ENCODE data around the gene RGL3.

Gene RGL3

GRCh38 chr19:11464333-11465265 is 45.5 kb upstream of the RGL3 start:
- no peak overlapping the region for H3K14ac ChIP-seq (ENCODE audit: low read length)
- H4K12ac ChIP-seq (ENCODE audit: low read depth, low read length), result no peak overlapping the region
- no peaks in the 10 kb centered on the region for H3K36me3 ChIP-seq (ENCODE audit: control insufficient read depth in 1 of 2, insufficient read depth in 2 of 2, low read length in 2 of 2)
- no peak overlapping the region for H3K9ac ChIP-seq (ENCODE audit: low read length)
- H2AK5ac ChIP-seq (ENCODE audit: low read length), result no peak overlapping the region
- no peak overlapping the region for H4K8ac ChIP-seq (ENCODE audit: low read depth, low read length)
- H3K23ac ChIP-seq (ENCODE audit: low read length), result peak overlapping the region; percentile 81
- H3K4me2 ChIP-seq (ENCODE audit: low read length), result no peak overlapping the region
- H3K27me3 ChIP-seq (ENCODE audit: insufficient read depth, low read length), result no peaks in the 10 kb centered on the region
- no peaks in the 10 kb centered on the region for H3K4me1 ChIP-seq (ENCODE audit: control insufficient read depth in 1 of 2, insufficient read depth in 2 of 2, low read length in 2 of 2)
- no peaks in the 10 kb centered on the region for H3K79me2 ChIP-seq (ENCODE audit: control insufficient read depth, insufficient read depth, low read length, poor library complexity)
- H2AFZ ChIP-seq (ENCODE audit: insufficient read depth, low read length, poor library complexity), result no peak overlapping the region
- 100% methylated on average over 4 of the region's 11 CpGs for WGBS (ENCODE audit: extremely low coverage, insufficient coverage, insufficient read length)
- no peak overlapping the region for H2BK12ac ChIP-seq (ENCODE audit: low read length)
- H3K18ac ChIP-seq (ENCODE audit: low read length), result no peak overlapping the region
- H4K91ac ChIP-seq (ENCODE audit: low read depth, low read length), result no peak overlapping the region
- peak overlapping the region; percentile 50 for H3K4me3 ChIP-seq (ENCODE audit: low read depth, low read length)
- no peak overlapping the region for H2BK120ac ChIP-seq (ENCODE audit: insufficient read depth, low read length, poor library complexity)
- DNase-seq, result peak in 1 of 2 donors; percentile 29
- H3K4ac ChIP-seq (ENCODE audit: low read depth, low read length), result no peak overlapping the region
- no peak overlapping the region for H3K27ac ChIP-seq (ENCODE audit: low read depth, low read length)
- H2BK5ac ChIP-seq (ENCODE audit: low read depth, low read length, poor library complexity), result no peak overlapping the region
- H3K9me3 ChIP-seq (ENCODE audit: insufficient read depth, low read depth, low read length), result peaks cover 13% of the 10 kb centered on the region
- no peaks in the 10 kb centered on the region for H3K79me1 ChIP-seq (ENCODE audit: low read length)

- Histone ChIP-seq H3K4me1 (ENCODE audit: control insufficient read depth in 1 of 2, insufficient read depth in 2 of 2, low read length in 2 of 2) (no peaks in the 10 kb centered on the region), H3K9me3 (ENCODE audit: insufficient read depth, low read depth, low read length) (peaks cover 15% of the 10 kb centered on the region), H3K27ac (ENCODE audit: low read depth, low read length) (no peak overlapping the region), H3K79me2 (ENCODE audit: control insufficient read depth, insufficient read depth, low read length, poor library complexity) (no peaks in the 10 kb centered on the region), H3K23ac (ENCODE audit: low read length) (peak overlapping the region; percentile 90), H3K36me3 (ENCODE audit: control insufficient read depth in 1 of 2, insufficient read depth in 2 of 2, low read length in 2 of 2) (no peaks in the 10 kb centered on the region), H3K14ac (ENCODE audit: low read length) (no peak overlapping the region), H3K27me3 (ENCODE audit: insufficient read depth, low read length) (no peaks in the 10 kb centered on the region), H3K9ac (ENCODE audit: low read length) (no peak overlapping the region), H4K8ac (ENCODE audit: low read depth, low read length) (no peak overlapping the region), H3K18ac (ENCODE audit: low read length) (no peak overlapping the region), H2AFZ (ENCODE audit: insufficient read depth, low read length, poor library complexity) (no peak overlapping the region), H3K4ac (ENCODE audit: low read depth, low read length) (no peak overlapping the region), H4K12ac (ENCODE audit: low read depth, low read length) (no peak overlapping the region), H2BK12ac (ENCODE audit: low read length) (no peak overlapping the region), H3K79me1 (ENCODE audit: low read length) (no peaks in the 10 kb centered on the region), H3K4me2 (ENCODE audit: low read length) (no peak overlapping the region), H2AK5ac (ENCODE audit: low read length) (no peak overlapping the region), H4K91ac (ENCODE audit: low read depth, low read length) (no peak overlapping the region), H2BK5ac (ENCODE audit: low read depth, low read length, poor library complexity) (no peak overlapping the region), H3K4me3 (ENCODE audit: low read depth, low read length) (no peak overlapping the region), H2BK120ac (ENCODE audit: insufficient read depth, low read length, poor library complexity) (no peak overlapping the region)
- no peak for DNase-seq
- no CpG with 5 or more reads among the region's 12 CpGs for WGBS (ENCODE audit: extremely low coverage, insufficient coverage, insufficient read length)
These were observed 44.3 kb upstream of the RGL3 start for GRCh38 chr19:11463391-11463790.

GRCh38 chr19:11461453-11461852 is 42.3 kb upstream of the RGL3 start:
- Histone ChIP-seq H4K91ac (ENCODE audit: low read depth, low read length) (no peak overlapping the region), H3K27me3 (ENCODE audit: insufficient read depth, low read length) (no peaks in the 10 kb centered on the region), H3K4me2 (ENCODE audit: low read length) (no peak overlapping the region), H3K23ac (ENCODE audit: low read length) (no peak overlapping the region), H3K79me2 (ENCODE audit: control insufficient read depth, insufficient read depth, low read length, poor library complexity) (no peaks in the 10 kb centered on the region), H3K9me3 (ENCODE audit: insufficient read depth, low read depth, low read length) (peaks cover 17% of the 10 kb centered on the region), H3K4ac (ENCODE audit: low read depth, low read length) (no peak overlapping the region), H3K79me1 (ENCODE audit: low read length) (no peaks in the 10 kb centered on the region), H3K36me3 (ENCODE audit: control insufficient read depth in 1 of 2, insufficient read depth in 2 of 2, low read length in 2 of 2) (no peaks in the 10 kb centered on the region), H3K9ac (ENCODE audit: low read length) (no peak overlapping the region), H3K4me1 (ENCODE audit: control insufficient read depth in 1 of 2, insufficient read depth in 2 of 2, low read length in 2 of 2) (no peaks in the 10 kb centered on the region), H3K4me3 (ENCODE audit: low read depth, low read length) (no peak overlapping the region), H4K12ac (ENCODE audit: low read depth, low read length) (no peak overlapping the region), H2BK12ac (ENCODE audit: low read length) (no peak overlapping the region), H3K18ac (ENCODE audit: low read length) (no peak overlapping the region), H3K14ac (ENCODE audit: low read length) (no peak overlapping the region), H2AFZ (ENCODE audit: insufficient read depth, low read length, poor library complexity) (no peak overlapping the region), H2BK120ac (ENCODE audit: insufficient read depth, low read length, poor library complexity) (no peak overlapping the region), H2BK5ac (ENCODE audit: low read depth, low read length, poor library complexity) (no peak overlapping the region), H2AK5ac (ENCODE audit: low read length) (no peak overlapping the region), H3K27ac (ENCODE audit: low read depth, low read length) (no peak overlapping the region), H4K8ac (ENCODE audit: low read depth, low read length) (no peak overlapping the region)
- WGBS (ENCODE audit: extremely low coverage, insufficient coverage, insufficient read length), result no CpG with 5 or more reads among the region's 2 CpGs
- DNase-seq, result no peak

GRCh38 chr19:11460207-11460606 is 41.1 kb upstream of the RGL3 start:
- Histone ChIP-seq H2BK12ac (ENCODE audit: low read length) (no peak overlapping the region), H4K12ac (ENCODE audit: low read depth, low read length) (no peak overlapping the region), H3K27ac (ENCODE audit: low read depth, low read length) (no peak overlapping the region), H3K4ac (ENCODE audit: low read depth, low read length) (no peak overlapping the region), H3K36me3 (ENCODE audit: control insufficient read depth in 1 of 2, insufficient read depth in 2 of 2, low read length in 2 of 2) (no peaks in the 10 kb centered on the region), H3K23ac (ENCODE audit: low read length) (no peak overlapping the region), H3K9me3 (ENCODE audit: insufficient read depth, low read depth, low read length) (peaks cover 17% of the 10 kb centered on the region), H3K27me3 (ENCODE audit: insufficient read depth, low read length) (no peaks in the 10 kb centered on the region), H3K18ac (ENCODE audit: low read length) (no peak overlapping the region), H3K79me1 (ENCODE audit: low read length) (no peaks in the 10 kb centered on the region), H3K9ac (ENCODE audit: low read length) (no peak overlapping the region), H4K8ac (ENCODE audit: low read depth, low read length) (no peak overlapping the region), H2BK120ac (ENCODE audit: insufficient read depth, low read length, poor library complexity) (no peak overlapping the region), H3K4me1 (ENCODE audit: control insufficient read depth in 1 of 2, insufficient read depth in 2 of 2, low read length in 2 of 2) (no peaks in the 10 kb centered on the region), H3K4me3 (ENCODE audit: low read depth, low read length) (no peak overlapping the region), H2BK5ac (ENCODE audit: low read depth, low read length, poor library complexity) (no peak overlapping the region), H3K4me2 (ENCODE audit: low read length) (no peak overlapping the region), H2AFZ (ENCODE audit: insufficient read depth, low read length, poor library complexity) (no peak overlapping the region), H2AK5ac (ENCODE audit: low read length) (no peak overlapping the region), H3K14ac (ENCODE audit: low read length) (no peak overlapping the region), H4K91ac (ENCODE audit: low read depth, low read length) (no peak overlapping the region), H3K79me2 (ENCODE audit: control insufficient read depth, insufficient read depth, low read length, poor library complexity) (no peaks in the 10 kb centered on the region)
- WGBS (ENCODE audit: extremely low coverage, insufficient coverage, insufficient read length), result no CpG with 5 or more reads among the region's 4 CpGs
- DNase-seq, result no peak

Measured in trophoblast cell (in vitro differentiated cells and primary cell).